Kidney (tissue), 14 donors: ENCODE measurements around the gene SH2D7. TPM values are rescaled to one million over a fixed set of nuclear protein-coding genes. Genes with fewer than 3 reads are reported as not detected.
A peak's percentile ranks its signal among the peaks of the same experiment; 100 is the strongest.

Experiments used
- DNase-seq, 5 donors: peaks; one replicate each; pipeline ENCODE4 v3.0.0-alpha.2; 2013 to 2020
- FAIRE-seq: peaks from 2 replicates; lab custom pipeline; 2012; peaks lifted over from hg19 to GRCh38; lab: Jason Lieb, UNC
- H3K27ac ChIP-seq, 2 donors: one replicate each; pipeline ENCODE4 v1.7.0; 2013; ENCODE audit warnings: low read depth in 2 of 2, low read length in 2 of 2, inconsistent platforms in 1 of 2
- H3K27me3 ChIP-seq: one replicate; pipeline ENCODE4 v1.7.1; 2013; ENCODE audit warnings: low read length, inconsistent platforms; ENCODE audit not compliant: control insufficient read depth, insufficient read depth
- H3K36me3 ChIP-seq, 3 donors: one replicate each; pipeline versions ENCODE4 v1.7.0 to v1.7.1; 2013; ENCODE audit warnings: low read length in 3 of 3, control low read depth in 1 of 3, inconsistent platforms in 1 of 3; ENCODE audit not compliant: insufficient read depth in 3 of 3, control insufficient read depth in 2 of 3
- H3K4me1 ChIP-seq, 3 donors: one replicate each; pipeline versions ENCODE4 v1.7.0 to v1.7.1; 2013; ENCODE audit warnings: low read length in 3 of 3, inconsistent platforms in 1 of 3, low read depth in 1 of 3; ENCODE audit not compliant: control insufficient read depth in 2 of 3, insufficient read depth in 2 of 3
- H3K4me3 ChIP-seq, 3 donors: one replicate each; pipeline versions ENCODE4 v1.7.0 to v1.8.1; 2013; ENCODE audit warnings: low read length in 3 of 3, control low read depth in 1 of 3, inconsistent platforms in 1 of 3
- H3K9ac ChIP-seq, 3 donors: one replicate each; pipeline versions ENCODE4 v1.7.0 to v1.7.1; 2013; ENCODE audit warnings: low read length in 3 of 3, control low read depth in 1 of 3, inconsistent platforms in 1 of 3
- H3K9me3 ChIP-seq, 3 donors: one replicate each; pipeline versions ENCODE4 v1.7.0 to v1.7.1; 2013; ENCODE audit warnings: low read length in 3 of 3, control low read depth in 1 of 3, inconsistent platforms in 1 of 3; ENCODE audit not compliant: control insufficient read depth in 2 of 3, insufficient read depth in 1 of 3
- intact Hi-C: fragments of 100-400 bp; cut with DNase I; formaldehyde crosslinking; loops from one replicate; pipeline ENCODE4 v1.11.1; 2022
- polyA plus RNA-seq: library from polyadenylated mRNA; stranded (reverse); fragments of 350-450 nt; fragmentation: Illumina TruSeq; extraction: RNeasy Lipid Tissue Mini Kit (QIAGEN cat#74804); gene quantifications from one replicate; pipeline ENCODE4 v1.2.3, GENCODE V29; 2014; ENCODE audit warnings: low read depth, low replicate concordance; ENCODE audit not compliant: insufficient read depth
- total RNA-seq: library from RNA; stranded (reverse); fragmentation: NEBNext Ultra II Directional; extraction: Animal tissue kit (Norgen Biotek cat#: 25700); gene quantifications from one replicate; pipeline ENCODE4 v1.2.1, GENCODE V29; 2021
- TF ChIP-seq, protein P1 (sequence below): IDR thresholded peaks from 3 replicates; pipeline ENCODE4 v1.5.1; 2012; ENCODE audit warnings: mild to moderate bottlenecking, moderate library complexity, borderline replicate concordance; ENCODE audit not compliant: insufficient read depth; ENCODE audit errors: extremely low read depth
- donor health status: control.
- donor health status: control.
- donor health status: control.
- donor health status: control.
- donor health status: control.
- donor health status: DM: yes; HTN: yes; CAD: no.
- donor health status: Normal renal cell carcinoma (clear cell type).

Gene SH2D7
- total and polyA plus RNA-seq, 2 donors from 2014 or later, result not detected

DNA sequence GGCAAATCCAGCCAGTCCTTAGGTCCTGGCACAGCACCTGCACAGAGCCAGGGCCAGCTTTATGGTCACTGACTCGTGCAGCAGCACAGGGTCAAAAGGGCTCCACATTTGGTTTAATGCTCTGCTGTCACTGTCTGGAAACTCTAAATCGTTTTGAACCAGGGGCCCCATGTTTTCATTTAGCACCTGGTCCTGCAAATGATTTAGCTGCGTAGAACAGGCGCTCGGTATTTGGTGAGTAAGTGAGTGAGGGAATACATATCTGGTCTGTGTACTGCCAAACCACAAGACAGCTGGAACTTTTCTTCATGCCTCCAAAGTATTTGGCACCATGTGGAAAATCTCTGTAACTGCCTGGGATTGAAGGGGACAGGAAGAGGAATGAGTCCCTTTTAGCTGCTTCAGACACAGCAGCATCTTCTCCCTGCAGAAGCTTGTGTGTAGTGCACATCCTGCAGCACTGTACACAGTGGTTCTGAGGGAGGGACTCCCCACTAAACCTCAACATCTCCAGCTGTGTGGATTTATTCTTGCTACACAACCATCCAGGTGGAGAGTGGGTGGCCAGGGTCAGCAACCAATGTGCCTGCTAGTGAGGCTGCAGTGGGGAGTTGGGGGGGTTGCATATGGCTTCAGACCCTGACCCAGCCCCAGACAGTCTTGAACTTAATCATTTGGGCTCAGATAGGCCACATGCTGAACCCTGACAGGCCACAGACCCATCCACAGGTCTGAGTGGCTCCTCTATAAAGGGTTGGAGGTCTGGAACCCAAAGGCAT lies 1.1 kb downstream of the SH2D7 start:
- DNase-seq (peak in 3 of 5 donors; percentile 39 to 92 (median 67)), FAIRE-seq (no peak)
- Histone ChIP-seq H3K4me3 (no peak overlapping the region), H3K27me3 (no peaks in the 10 kb centered on the region), H3K4me1 (peaks cover 0 to 10% (median 0%) of the 10 kb centered on the region in 3 donors), H3K9ac (no peak overlapping the region), H3K9me3 (no peaks in the 10 kb centered on the region), H3K36me3 (no peaks in the 10 kb centered on the region), H3K27ac (no peak overlapping the region)
- TF ChIP-seq, protein P1, sequence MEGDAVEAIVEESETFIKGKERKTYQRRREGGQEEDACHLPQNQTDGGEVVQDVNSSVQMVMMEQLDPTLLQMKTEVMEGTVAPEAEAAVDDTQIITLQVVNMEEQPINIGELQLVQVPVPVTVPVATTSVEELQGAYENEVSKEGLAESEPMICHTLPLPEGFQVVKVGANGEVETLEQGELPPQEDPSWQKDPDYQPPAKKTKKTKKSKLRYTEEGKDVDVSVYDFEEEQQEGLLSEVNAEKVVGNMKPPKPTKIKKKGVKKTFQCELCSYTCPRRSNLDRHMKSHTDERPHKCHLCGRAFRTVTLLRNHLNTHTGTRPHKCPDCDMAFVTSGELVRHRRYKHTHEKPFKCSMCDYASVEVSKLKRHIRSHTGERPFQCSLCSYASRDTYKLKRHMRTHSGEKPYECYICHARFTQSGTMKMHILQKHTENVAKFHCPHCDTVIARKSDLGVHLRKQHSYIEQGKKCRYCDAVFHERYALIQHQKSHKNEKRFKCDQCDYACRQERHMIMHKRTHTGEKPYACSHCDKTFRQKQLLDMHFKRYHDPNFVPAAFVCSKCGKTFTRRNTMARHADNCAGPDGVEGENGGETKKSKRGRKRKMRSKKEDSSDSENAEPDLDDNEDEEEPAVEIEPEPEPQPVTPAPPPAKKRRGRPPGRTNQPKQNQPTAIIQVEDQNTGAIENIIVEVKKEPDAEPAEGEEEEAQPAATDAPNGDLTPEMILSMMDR, result no peak
- intact Hi-C loops, result no loop called here

- Histone ChIP-seq H3K27ac (no peak overlapping the region), H3K27me3 (no peaks in the 10 kb centered on the region), H3K9me3 (no peaks in the 10 kb centered on the region), H3K36me3 (no peaks in the 10 kb centered on the region), H3K9ac (no peak overlapping the region), H3K4me1 (peaks cover 0 to 10% (median 0%) of the 10 kb centered on the region in 3 donors), H3K4me3 (no peak overlapping the region)
- intact Hi-C loops, result no loop called here
- DNase-seq (peak in 1 of 5 donors; percentile 23), FAIRE-seq (no peak)
- TF ChIP-seq, protein P1, result no peak
Measured at GRCh38 chr15:78097667-78098066, 5.3 kb downstream of the SH2D7 start.

- TF ChIP-seq, protein P1, result no peak
- Histone ChIP-seq H3K27me3 (no peaks in the 10 kb centered on the region), H3K4me3 (no peak overlapping the region), H3K4me1 (peaks cover 0 to 6% (median 0%) of the 10 kb centered on the region in 3 donors), H3K36me3 (no peaks in the 10 kb centered on the region), H3K9me3 (no peaks in the 10 kb centered on the region), H3K27ac (no peak overlapping the region), H3K9ac (no peak overlapping the region)
- FAIRE-seq (no peak), DNase-seq (peak in 1 of 5 donors; percentile 23)
- intact Hi-C loops, result no loop called here
Measured at GRCh38 chr15:78098131-78098755, 5.9 kb downstream of the SH2D7 start.
